Measurements from ENCODE around the gene CALN1. TPM values are rescaled to one million over a fixed set of nuclear protein-coding genes. Genes with fewer than 3 reads are reported as not detected.

CALN1 gene
- total and polyA plus RNA-seq, 4 donors: 0.02 to 0.91 (median 0.03) TPM

- H3K9me3 ChIP-seq (ENCODE audit: control insufficient read depth in 4 of 4, insufficient read depth in 3 of 4, low read length in 3 of 4): peaks cover 0 to 4% (median 0%) of the 10 kb centered on the region in 4 donors
- no peaks in the 10 kb centered on the region for H3K27me3 ChIP-seq (ENCODE audit: control insufficient read depth in 3 of 3, insufficient read depth in 3 of 3, low read length in 2 of 3)
- H3K27ac ChIP-seq (ENCODE audit: low read depth in 1 of 2, low read length in 1 of 2): no peak overlapping the region
- H3K4me3 ChIP-seq: no peak overlapping the region
- no peak overlapping the region for H3K9ac ChIP-seq (ENCODE audit: insufficient read depth in 1 of 2, low read length in 2 of 2)
- DNase-seq (no peak), ATAC-seq (ENCODE audit: insufficient read depth, low FRiP score) (no peak)
- no peaks in the 10 kb centered on the region for H3K4me1 ChIP-seq (ENCODE audit: control insufficient read depth in 5 of 5, insufficient read depth in 5 of 5, low read length in 5 of 5)
- H3K36me3 ChIP-seq (ENCODE audit: control insufficient read depth in 4 of 4, insufficient read depth in 4 of 4, low read length in 4 of 4): no peaks in the 10 kb centered on the region
- WGBS, 2 donors: 90 to 95% methylated on average over 4 of the region's 4 CpGs
- no peak for TF ChIP-seq CTCF (IDR thresholded peaks at IDR 0.05; ENCODE audit: control extremely low read depth, extremely low read depth)
Observed at GRCh38 chr7:72310301-72310700, 101.8 kb downstream of the CALN1 start.

- Histone ChIP-seq H3K4me1 (ENCODE audit: control insufficient read depth in 5 of 5, insufficient read depth in 5 of 5, low read length in 5 of 5) (no peaks in the 10 kb centered on the region), H3K4me3 (no peak overlapping the region), H3K36me3 (ENCODE audit: control insufficient read depth in 4 of 4, insufficient read depth in 4 of 4, low read length in 4 of 4) (no peaks in the 10 kb centered on the region), H3K27me3 (ENCODE audit: control insufficient read depth in 3 of 3, insufficient read depth in 3 of 3, low read length in 2 of 3) (no peaks in the 10 kb centered on the region), H3K9ac (ENCODE audit: insufficient read depth in 1 of 2, low read length in 2 of 2) (no peak overlapping the region), H3K27ac (ENCODE audit: low read depth in 1 of 2, low read length in 1 of 2) (no peak overlapping the region), H3K9me3 (ENCODE audit: control insufficient read depth in 4 of 4, insufficient read depth in 3 of 4, low read length in 3 of 4) (peaks cover 0 to 4% (median 0%) of the 10 kb centered on the region in 4 donors)
- no peak for ATAC-seq (ENCODE audit: insufficient read depth, low FRiP score)
- DNase-seq: no peak
- TF ChIP-seq CTCF (IDR thresholded peaks at IDR 0.05; ENCODE audit: control extremely low read depth, extremely low read depth): no peak
- WGBS, 2 donors: 82 to 90% methylated on average over 9 of the region's 9 CpGs
Observed at GRCh38 chr7:72309476-72309875, 102.7 kb downstream of the CALN1 start.

GRCh38 chr7:72308986-72309385 is 103.2 kb downstream of the CALN1 start:
- no peaks in the 10 kb centered on the region for H3K4me1 ChIP-seq (ENCODE audit: control insufficient read depth in 5 of 5, insufficient read depth in 5 of 5, low read length in 5 of 5)

More at GRCh38 chr7:72308986-72309385, 103.2 kb downstream of the CALN1 start:
- no peak for ATAC-seq (ENCODE audit: insufficient read depth, low FRiP score)
- no peak overlapping the region for H3K27ac ChIP-seq (ENCODE audit: low read depth in 1 of 2, low read length in 1 of 2)
- H3K9me3 ChIP-seq (ENCODE audit: control insufficient read depth in 4 of 4, insufficient read depth in 3 of 4, low read length in 3 of 4): peaks cover 0 to 3% (median 0%) of the 10 kb centered on the region in 4 donors
- TF ChIP-seq CTCF (IDR thresholded peaks at IDR 0.05; ENCODE audit: control extremely low read depth, extremely low read depth): no peak
- no peak for DNase-seq
- no peaks in the 10 kb centered on the region for H3K36me3 ChIP-seq (ENCODE audit: control insufficient read depth in 4 of 4, insufficient read depth in 4 of 4, low read length in 4 of 4)
- no peak overlapping the region for H3K4me3 ChIP-seq
- WGBS, 2 donors: 85 to 88% methylated on average over 2 of the region's 2 CpGs
- no peak overlapping the region for H3K9ac ChIP-seq (ENCODE audit: insufficient read depth in 1 of 2, low read length in 2 of 2)
- no peaks in the 10 kb centered on the region for H3K27me3 ChIP-seq (ENCODE audit: control insufficient read depth in 3 of 3, insufficient read depth in 3 of 3, low read length in 2 of 3)
